Right kidney (tissue), 1 donor: ENCODE data around the gene XRCC3.
"Not testable (repeated sequence)": the region's sequence is repeated elsewhere in the genome, so short reads cannot be mapped to it uniquely, and the experiment has no call there.

Experiments used
- DNase-seq: peaks from one replicate; pipeline ENCODE4 v3.0.0-alpha.2; 2016

The XRCC3 gene

DNA sequence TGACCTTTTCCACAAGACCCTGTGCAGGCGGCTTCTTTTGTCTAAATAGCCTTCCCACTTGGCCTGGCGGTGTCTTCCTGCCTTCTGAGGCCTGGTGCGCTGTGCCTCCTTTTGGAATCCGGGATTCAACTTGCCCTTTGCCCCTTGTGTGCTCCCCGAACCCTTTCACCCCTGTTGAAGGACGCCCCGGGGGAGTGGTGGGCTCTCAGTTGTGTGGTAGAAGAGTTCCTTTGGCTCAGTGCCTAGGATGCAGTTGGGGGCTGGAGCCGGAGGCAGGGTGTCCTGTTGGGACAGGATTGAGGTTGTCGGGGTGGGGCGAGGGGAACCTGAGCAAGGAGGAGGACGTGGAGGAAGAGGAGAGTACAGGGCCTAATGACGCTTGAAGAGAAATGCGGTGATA, 51.7 kb downstream of the XRCC3 start:
- DNase-seq = no peak

DNA sequence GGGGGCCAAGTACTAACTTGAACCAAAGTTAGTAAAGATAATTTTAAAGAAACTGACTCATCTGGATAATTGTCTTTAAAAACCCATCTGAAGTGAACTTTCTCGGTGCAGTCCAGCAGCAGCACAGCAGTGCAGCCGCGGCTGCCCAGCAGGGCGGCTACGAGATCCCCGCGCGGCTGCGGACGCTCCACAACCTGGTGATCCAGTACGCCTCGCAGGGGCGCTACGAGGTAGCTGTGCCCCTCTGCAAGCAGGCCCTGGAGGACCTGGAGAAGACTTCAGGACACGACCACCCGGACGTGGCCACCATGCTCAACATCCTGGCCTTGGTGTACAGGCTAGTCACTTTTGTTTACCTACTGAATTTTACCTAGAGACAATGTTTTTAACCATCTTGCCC, 52.7 kb downstream of the XRCC3 start:
- no peak for DNase-seq

- DNase-seq = no peak
Observed at GRCh38 chr14:103662029-103662428, 53.2 kb downstream of the XRCC3 start.

- DNase-seq = no peak
Observed at GRCh38 chr14:103659631-103660030, 55.6 kb downstream of the XRCC3 start.

GRCh38 chr14:103657471-103657870, 57.8 kb downstream of the XRCC3 start:
- no peak for DNase-seq

GRCh38 chr14:103656756-103657133, 58.5 kb downstream of the XRCC3 start:
- no peak for DNase-seq

GRCh38 chr14:103656031-103656755, 59.1 kb downstream of the XRCC3 start:
- DNase-seq = no peak

DNA sequence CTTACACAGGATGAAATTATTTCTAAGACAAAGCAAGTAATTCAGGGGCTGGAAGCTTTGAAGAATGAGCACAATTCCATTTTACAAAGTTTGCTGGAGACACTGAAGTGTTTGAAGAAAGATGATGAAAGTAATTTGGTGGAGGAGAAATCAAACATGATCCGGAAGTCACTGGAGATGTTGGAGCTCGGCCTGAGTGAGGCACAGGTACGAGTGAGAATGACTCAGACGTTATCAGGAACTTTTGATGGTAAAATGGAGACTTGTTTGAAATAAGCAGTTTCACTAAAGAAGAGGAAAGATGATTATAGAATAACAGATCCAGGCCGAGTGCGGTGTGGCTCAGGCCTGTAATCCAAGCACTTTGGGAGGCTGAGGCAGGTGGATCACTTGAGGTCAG, 60.6 kb downstream of the XRCC3 start:
- DNase-seq = no peak

DNA sequence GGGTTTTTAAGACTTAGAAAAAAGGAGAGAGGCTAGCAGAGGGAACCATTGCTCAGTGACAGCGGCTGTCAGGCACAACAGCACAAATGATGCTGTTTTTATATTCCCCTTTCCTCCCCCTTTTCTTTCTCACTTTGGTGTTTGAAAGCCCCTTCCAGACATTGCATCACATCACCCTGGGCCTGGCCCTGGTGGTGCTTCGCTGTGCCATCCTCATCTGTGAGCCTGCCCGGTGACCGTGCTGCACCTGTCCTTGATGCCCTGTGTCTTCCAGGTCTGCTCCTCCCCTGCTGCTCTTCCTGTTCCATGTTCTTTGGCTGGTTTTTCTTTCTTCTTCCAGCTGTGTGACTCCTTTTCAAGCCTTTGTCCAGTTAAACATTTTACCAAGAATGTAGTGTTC, 61.4 kb downstream of the XRCC3 start:
- DNase-seq = no peak

DNA sequence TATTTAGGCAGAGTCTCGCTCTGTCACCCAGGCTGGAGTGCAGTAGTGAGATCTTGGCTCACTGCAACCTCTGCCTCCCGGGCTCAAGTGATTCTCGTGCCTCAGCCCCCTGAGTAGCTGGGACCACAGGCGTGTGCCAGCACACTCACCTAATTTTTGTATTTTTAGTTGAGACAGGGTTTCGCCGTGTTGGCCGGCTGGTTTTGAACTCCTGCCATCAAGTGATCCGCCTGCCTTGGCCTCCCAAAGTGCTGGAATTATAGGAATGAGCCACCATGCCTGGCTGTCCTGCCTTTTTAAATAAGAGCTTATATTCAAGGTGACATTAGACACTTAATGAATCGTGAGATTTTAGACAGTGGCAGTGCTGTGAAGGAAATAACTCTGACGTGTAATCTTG, 61.9 kb downstream of the XRCC3 start:
- DNase-seq = not testable (repeated sequence)

DNA sequence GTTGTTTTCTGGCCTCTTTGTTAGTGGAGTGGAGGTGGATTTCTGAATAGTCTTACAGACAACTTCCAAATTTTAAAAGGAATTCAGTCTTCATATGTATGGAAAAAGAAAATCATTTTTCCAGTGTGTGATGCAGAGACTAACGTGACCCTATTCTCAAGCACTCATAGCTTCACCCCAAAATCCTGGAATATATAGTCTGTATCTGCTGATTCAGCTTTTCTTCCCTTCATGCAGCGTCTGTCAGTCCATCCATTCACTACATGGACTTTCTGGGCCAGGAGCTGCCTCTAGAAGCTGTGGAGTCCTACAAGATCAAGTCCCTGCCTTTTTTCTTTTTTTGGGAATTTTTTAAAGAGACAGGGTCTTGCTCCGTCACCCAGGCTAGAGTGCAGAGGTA, 62.4 kb downstream of the XRCC3 start:
- no peak for DNase-seq

DNA sequence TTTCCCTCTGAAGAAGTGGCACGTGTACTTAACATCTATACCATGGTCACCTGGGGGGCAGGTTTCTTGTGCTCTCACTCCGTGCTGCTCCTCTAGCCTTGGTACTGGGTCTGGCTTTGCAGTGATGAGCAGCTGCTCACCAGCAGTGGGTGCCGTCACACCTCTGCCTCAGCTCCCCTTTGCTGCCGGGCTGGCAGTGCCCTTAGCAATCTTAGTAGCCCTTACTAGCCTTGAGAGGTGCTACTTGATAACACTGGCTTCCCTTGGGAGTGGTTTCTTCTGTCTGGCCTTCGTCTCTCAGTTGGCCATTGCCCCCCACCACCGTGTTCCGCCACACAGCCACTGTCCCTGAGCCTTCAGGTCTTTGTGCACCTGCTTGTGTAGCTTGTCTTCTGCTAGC, 63.7 kb downstream of the XRCC3 start:
- DNase-seq = no peak

DNA sequence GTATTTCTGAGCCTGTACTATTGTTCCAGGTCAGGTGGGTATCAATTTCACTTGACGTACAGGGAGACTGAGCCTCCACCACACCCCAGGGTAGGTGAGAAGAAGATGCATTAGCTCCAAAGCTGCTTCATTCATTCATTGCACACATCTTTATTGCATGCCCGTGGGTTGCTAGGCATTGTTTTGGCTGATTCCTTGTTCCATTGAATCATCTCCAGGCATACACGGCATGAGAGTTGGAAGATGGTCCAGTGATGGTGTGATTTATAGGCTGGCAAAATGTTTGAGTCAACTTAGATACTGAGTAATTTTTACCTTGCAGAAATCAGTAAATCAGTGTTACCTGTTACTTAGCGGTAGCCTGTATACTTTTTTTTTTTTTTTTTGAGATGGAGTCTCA, 65.0 kb downstream of the XRCC3 start:
- DNase-seq = no peak

GRCh38 chr14:103649001-103649400, 66.2 kb downstream of the XRCC3 start:
- DNase-seq = no peak
